Mesodermal cell (in vitro differentiated cells): Measurements from ENCODE around the gene SF1.
A peak's percentile ranks its signal among the peaks of the same experiment; 100 is the strongest.

ENCODE experiments used
- H3K27ac ChIP-seq: 2 replicates; pipeline ENCODE4 v1.7.0; 2013; ENCODE audit warnings: mild to moderate bottlenecking, low read depth, low read length, moderate library complexity; ENCODE audit not compliant: severe bottlenecking
- H3K36me3 ChIP-seq: 2 replicates; pipeline ENCODE4 v1.7.1; 2013; ENCODE audit warnings: mild to moderate bottlenecking, low read length, moderate library complexity; ENCODE audit not compliant: control insufficient read depth, insufficient read depth
- H3K4me1 ChIP-seq: one replicate; pipeline ENCODE4 v1.7.1; 2013; ENCODE audit warnings: mild to moderate bottlenecking, low read length; ENCODE audit not compliant: insufficient read depth, control insufficient read depth, poor library complexity, severe bottlenecking
- H3K4me3 ChIP-seq: 2 replicates; pipeline ENCODE4 v1.7.0; 2013; ENCODE audit warnings: low read length, control low read depth, mild to moderate bottlenecking; ENCODE audit not compliant: insufficient read depth, poor library complexity, severe bottlenecking; ENCODE audit errors: extremely low read depth
- H3K9me3 ChIP-seq: 2 replicates; pipeline ENCODE4 v1.7.1; 2013; ENCODE audit warnings: mild to moderate bottlenecking, low read length, moderate library complexity; ENCODE audit not compliant: control insufficient read depth
- WGBS, 2 experiments: methylation state at CpG; one replicate each; pipeline ENCODE4 v1.1.5; 2013; ENCODE audit warnings: missing lambda C conversion rate in 2 of 2; ENCODE audit not compliant: insufficient coverage in 2 of 2; 5-methylcytosine and 5-hydroxymethylcytosine counted together

Gene SF1

DNA sequence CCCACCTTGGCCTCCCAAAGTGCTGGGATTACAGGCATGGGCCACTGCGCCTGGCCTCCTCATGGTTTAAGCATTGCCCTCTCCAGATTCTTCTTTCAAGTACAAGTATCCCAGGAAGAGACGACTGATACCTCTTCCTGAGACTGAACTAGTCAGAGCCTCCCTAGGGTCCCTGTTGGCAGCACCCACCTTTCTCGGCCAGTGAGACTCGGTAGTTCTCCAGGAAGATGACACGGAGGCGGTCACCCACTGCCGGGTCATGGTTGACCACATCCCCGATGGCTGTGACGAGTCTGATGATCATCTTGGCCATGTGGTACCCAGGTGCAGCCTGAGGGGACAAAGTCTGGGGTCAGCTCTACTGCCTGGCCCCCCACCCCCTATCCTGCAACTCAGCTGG, 27.2 kb downstream of the SF1 start:
- Histone ChIP-seq H3K4me1 (no peaks in the 10 kb centered on the region), H3K36me3 (no peaks in the 10 kb centered on the region), H3K9me3 (no peaks in the 10 kb centered on the region), H3K27ac (no peak overlapping the region), H3K4me3 (no peak overlapping the region)
- WGBS, 2 experiments: 92 to 98% methylated on average over 9 of the region's 9 CpGs

DNA sequence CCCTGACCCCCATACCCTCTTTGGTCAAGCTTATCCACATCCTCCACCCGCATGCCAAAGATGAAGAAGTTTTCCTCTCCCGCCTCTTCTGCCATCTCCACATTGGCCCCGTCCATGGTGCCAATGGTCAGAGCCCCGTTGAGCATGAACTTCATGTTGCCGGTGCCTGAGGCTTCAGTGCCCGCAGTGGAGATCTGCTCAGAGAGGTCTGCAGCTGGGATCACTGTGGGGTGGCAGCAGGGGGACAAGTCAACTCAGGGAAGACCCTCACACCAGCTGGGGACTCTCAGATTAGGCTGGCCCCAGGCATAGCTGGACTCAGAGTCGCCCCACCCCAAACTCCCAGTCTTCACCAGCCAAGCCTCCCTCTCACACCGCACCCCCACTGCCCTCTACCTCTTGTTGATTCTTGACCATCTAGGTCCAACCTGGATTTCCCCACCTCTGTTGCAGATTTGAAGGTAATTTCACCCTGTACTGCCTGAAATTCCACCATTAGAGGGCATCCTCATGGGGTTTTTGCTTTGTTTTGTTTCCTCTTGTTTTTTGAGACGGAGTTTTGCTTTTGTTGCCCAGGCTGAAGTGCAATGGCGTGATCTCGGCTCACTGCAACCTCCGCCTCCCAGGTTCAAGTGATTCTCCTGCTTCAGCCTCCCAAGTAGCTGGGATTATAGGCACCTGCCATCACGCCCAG, 27.8 kb downstream of the SF1 start:
- Histone ChIP-seq H3K4me3 (no peak overlapping the region), H3K4me1 (peaks cover under 1% of the 10 kb centered on the region), H3K27ac (no peak overlapping the region), H3K9me3 (no peaks in the 10 kb centered on the region), H3K36me3 (no peaks in the 10 kb centered on the region)
- WGBS, 2 experiments: 92 to 94% methylated on average over 8 to 10 of the region's 13 CpGs

DNA sequence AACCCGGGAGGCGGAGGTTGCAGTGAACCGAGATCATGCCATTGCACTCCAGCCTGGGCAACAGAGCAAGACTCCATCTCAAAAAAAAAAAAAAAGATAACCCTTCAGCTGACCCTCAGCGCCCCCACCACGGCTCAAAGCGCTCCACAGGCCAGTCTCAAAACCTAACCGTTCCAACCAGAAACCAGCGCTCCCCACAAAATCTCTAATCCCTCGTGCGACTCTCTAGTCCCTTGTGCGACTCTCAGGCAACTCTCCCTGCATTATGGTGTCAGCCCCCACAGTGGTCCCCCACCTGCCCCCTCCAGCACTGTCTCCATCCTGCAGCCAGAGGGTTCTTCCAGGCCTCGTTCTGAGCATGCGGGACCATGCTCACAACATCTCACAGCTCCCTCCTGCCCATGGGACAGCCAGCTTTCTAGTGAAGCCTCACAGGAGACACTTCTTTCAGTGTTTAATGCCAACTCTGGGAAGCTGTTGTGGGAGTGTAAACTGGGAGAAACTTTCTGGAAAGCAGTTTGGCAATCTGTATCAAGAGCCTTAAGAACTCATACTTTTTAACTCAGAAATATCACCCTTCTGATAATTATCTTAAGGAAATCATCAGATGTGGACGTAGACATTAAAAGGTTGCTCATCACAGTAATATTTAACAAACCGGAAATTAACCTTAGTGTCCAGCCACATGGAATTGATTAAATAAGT, 30.2 kb downstream of the SF1 start:
- H3K27ac ChIP-seq: no peak overlapping the region
- WGBS, 2 experiments: 83 to 90% methylated on average over 6 to 11 of the region's 15 CpGs

DNA sequence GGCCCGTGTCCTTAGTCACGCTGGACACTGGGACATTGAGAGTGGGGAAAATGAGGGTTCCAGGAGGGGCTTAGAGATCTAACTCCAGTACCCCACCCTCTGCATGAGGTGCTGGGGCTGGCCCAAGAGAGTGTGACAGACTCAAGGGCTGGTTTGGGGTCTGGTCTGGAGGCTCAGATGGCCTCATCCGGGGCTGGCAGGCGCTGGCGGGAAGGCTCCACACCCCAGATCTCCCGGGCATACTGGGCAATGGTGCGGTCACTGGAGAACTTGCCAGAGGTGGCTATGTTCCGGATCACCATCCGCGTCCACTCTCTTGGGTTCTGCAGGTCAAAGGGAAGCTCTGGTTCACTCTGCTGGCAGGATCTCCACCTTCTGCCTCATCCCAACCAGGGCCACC, 31.9 kb downstream of the SF1 start:
- Histone ChIP-seq H3K36me3 (no peaks in the 10 kb centered on the region), H3K4me3 (no peak overlapping the region), H3K27ac (no peak overlapping the region), H3K4me1 (peaks cover 5% of the 10 kb centered on the region), H3K9me3 (no peaks in the 10 kb centered on the region)
- 92% methylated on average over 9 to 10 of the region's 10 CpGs for WGBS, 2 experiments

More for the DNA sequence above, 30.2 kb downstream of the SF1 start:
- Histone ChIP-seq H3K4me3 (no peak overlapping the region), H3K36me3 (no peaks in the 10 kb centered on the region), H3K4me1 (peaks cover 5% of the 10 kb centered on the region), H3K9me3 (no peaks in the 10 kb centered on the region)

DNA sequence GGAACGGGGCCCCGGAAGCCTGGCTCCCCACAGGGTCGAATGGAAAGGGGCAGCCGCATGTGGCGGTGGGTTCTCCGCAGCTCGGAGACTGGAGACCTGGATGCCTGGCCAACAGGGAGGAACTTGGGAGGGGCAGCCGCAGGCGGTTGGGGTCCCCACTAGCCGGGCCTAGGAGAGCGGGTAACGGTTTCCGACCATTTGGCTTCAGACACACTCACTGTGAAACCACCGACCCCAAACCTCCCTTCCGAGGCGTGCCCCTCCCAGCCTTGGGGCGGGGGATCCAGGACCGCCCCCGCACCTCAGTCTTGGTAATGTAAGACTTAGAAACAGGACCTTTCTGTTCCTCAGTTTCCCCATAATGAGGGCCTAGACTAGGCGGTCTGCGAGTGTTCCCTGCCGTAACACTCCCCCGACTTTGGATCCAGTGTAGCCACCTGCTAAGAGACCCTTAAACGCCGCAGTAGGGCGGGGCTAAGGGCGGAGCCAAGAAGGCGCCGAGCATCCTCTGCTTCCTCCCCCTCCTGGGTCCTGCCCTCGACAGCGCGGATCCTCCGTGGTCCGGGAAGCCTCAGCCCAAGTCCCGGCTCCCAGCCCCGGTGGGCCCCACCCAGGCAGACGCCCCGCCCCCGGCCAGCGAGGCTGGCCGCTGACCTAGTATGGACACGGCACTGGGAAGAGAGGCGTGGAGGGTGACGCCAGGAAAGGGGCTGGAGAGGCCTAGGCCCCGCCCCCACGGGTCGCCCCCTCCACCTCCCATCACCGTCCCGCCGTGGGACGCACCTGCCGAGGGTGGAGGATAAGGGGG, 32.6 kb downstream of the SF1 start:
- WGBS, 2 experiments: 1 to 2% methylated on average over 33 to 37 of the region's 52 CpGs
- peaks cover 5% of the 10 kb centered on the region for H3K4me1 ChIP-seq
- peak overlapping the region; percentile 44 for H3K4me3 ChIP-seq
- no peaks in the 10 kb centered on the region for H3K36me3 ChIP-seq
- no peak overlapping the region for H3K27ac ChIP-seq
- H3K9me3 ChIP-seq: no peaks in the 10 kb centered on the region

DNA sequence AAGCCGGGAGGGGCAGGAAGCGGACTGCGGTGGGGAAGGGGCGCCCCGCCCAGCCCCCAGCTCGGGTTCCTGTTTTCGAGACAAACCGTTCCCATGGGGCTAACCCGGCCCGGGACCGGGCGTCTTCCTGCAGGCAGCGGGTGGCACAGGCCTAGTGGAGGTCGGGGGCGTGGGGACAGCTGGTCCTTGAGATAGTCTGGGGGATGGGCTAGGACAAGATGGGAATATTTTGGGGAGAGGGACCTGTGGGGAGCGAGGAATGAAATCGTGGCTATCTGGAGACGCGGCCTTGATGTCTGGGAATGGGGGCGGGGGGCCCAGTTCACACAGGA, 33.2 kb downstream of the SF1 start:
- peak overlapping the region; percentile 44 for H3K4me3 ChIP-seq
- no peaks in the 10 kb centered on the region for H3K9me3 ChIP-seq
- peaks cover 5% of the 10 kb centered on the region for H3K4me1 ChIP-seq

DNA sequence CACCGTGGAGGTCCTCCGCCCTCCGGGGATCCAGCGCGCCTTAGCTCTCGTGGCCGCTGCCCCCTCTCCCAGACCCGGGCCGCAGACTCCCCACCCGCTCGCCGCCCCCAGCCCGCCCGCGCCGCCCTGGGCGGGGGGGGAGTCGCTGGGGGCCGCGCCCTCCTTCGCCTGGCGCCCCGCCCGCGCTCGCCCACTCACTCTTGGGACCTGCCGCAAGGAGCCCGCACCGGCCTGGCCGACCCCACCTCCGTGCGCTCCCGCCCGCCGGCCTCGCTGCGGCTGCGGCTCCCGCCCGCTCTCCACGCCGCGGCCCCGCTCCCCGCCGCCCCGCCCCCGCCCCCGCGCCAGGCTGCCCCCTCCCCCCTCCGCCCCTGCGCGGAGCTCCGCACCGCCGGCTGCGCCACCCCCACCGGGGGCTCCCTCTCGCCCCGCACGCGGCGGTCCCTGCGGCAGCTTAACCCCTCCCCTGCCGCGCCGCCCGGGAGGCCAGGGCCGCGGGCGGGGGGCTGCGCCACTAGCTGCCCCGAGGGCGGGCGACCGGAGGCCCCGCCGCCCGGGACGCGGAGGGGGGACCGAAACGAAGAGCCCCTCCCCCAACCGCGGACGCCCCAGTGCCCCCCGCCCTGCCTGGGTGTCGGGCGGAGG, 33.7 kb downstream of the SF1 start:
- Histone ChIP-seq H3K4me1 (peaks cover 5% of the 10 kb centered on the region), H3K4me3 (peak overlapping the region; percentile 44), H3K36me3 (no peaks in the 10 kb centered on the region), H3K27ac (no peak overlapping the region), H3K9me3 (no peaks in the 10 kb centered on the region)
- WGBS, 2 experiments: 1% methylated on average over 18 to 20 of the region's 89 CpGs

More for the DNA sequence above, 33.2 kb downstream of the SF1 start:
- Histone ChIP-seq H3K36me3 (no peaks in the 10 kb centered on the region), H3K27ac (no peak overlapping the region)
- WGBS, 2 experiments: 0 to 1% methylated on average over 18 to 20 of the region's 20 CpGs

DNA sequence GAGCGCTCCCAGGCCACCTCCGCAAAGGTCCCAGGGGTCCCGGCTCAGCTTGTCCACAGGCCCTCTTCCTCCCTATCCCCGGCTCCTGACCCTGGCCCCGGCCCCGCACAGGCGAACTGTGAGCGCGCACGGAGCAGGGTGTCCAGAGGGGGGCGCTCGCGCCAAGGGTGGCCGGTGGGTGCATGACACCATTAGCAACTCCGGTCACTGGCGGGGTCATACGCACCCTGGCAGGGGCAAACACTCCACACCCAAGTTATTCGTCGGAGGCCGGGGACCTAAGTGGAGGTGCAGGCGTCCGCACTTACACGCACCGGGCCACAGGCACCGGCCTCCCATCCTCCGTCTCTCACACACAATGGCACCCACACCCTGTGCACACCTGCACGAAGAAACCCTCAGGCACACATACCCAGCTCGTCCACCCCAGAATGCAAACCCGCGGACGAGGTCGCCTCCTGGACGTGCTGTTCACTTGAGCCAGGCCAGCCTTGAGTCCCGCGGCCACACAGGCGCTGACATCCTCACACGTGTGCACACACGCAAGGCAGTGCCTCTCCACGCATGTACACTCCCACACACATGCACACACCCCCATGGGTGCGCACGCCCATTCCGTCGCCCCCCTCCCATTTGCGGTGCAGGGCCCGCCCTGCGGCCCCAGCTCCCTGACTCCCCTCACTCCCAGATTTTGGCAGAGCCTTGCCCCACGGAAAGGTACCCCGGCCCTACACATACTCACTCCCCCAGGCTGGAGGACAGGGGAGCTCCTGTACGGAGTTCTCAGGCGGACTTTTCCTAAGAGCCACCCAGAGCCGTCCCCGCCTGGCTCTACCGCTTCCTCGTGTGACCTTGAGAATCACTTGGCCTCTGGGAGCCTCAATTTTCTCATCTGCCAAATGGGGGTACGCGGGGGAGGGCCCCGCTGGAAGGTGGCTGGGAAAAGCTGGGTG, 34.5 kb downstream of the SF1 start, which contains the start of gene RASGRP2:
Gene RASGRP2, minus strand, starts transcription at position 552 of the 953 bp plus-strand sequence. CDS start 1,276 bp downstream, outside the sequence.
- 4 to 7% methylated on average over 44 to 53 of the region's 57 CpGs for WGBS, 2 experiments

DNA sequence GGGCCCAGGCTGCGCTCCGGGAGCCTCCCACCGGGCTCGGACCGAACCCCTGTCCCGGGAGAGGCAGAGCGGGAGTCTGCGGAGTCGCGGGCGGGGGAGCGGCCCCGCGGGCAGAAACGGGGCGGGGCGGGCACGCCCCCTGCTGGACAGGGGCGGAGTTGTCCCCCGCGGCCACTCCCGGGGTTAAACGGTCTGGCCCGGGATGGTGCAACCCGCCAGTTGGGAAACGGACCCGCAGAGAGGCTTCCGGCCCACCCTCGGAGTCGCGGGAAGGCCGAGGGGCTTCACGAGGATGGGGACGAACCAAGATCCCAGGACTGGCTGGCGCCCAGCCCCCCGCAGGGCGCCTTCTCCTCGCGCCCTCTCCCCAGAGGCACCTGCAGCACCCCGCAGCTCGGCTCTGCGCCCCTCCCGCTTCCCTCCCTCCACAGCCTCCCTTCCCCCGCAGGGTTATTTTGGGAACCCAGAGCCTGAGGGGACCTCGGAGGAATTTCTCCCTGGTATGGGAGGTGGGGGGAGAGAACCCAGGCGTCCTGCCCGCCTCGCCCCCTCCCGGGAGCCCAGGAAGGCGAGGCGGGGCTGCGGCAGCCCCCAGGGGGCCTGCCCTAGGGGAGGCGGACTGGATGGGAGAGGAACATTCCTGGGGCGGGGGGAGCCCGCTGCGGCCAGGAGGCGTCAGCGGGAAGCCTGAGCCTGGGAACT, 35.3 kb downstream of the SF1 start:
- H3K9me3 ChIP-seq: no peaks in the 10 kb centered on the region
- peaks cover 5% of the 10 kb centered on the region for H3K4me1 ChIP-seq
- WGBS, 2 experiments: 1% methylated on average over 35 to 48 of the region's 58 CpGs
- no peak overlapping the region for H3K27ac ChIP-seq
- no peaks in the 10 kb centered on the region for H3K36me3 ChIP-seq
- H3K4me3 ChIP-seq: peak overlapping the region; percentile 35

More for the DNA sequence above, 34.5 kb downstream of the SF1 start, which contains the start of gene RASGRP2:
- Histone ChIP-seq H3K4me1 (peaks cover 5% of the 10 kb centered on the region), H3K27ac (no peak within 1 kb of the TSS), H3K36me3 (no peaks in the 10 kb centered on the region), H3K4me3 (peak within 1 kb of the TSS; percentile 44), H3K9me3 (no peaks in the 10 kb centered on the region)
